ENCODE results near the gene KRT25.

The KRT25 gene

GRCh38 chr17:40699371-40699770, 55.8 kb downstream of the KRT25 start:
- DNase-seq (ENCODE audit: low spot score) = no peak

More at GRCh38 chr17:40699371-40699770, 55.8 kb downstream of the KRT25 start:
- no peak for FAIRE-seq

Data from RCC 7860 (cell line).